Sigmoid colon (tissue), 4 donors: ENCODE results near the gene RAB15.

Experiments
- CTCF ChIP-seq, 4 experiments: fragments of 450-650 bp in 3 of 4; fragments of 200-600 bp in 1 of 4; IDR thresholded peaks; one replicate each; pipeline ENCODE4 v1.5.1; 2016 to 2019; ENCODE audit warnings: antibody characterized with exemption in 4 of 4, mild to moderate bottlenecking in 3 of 4, moderate library complexity in 2 of 4
- EP300 ChIP-seq, 4 donors: sonication (generic); formaldehyde crosslinking; IDR thresholded peaks; one replicate each; pipeline ENCODE4 v1.6.1; 2017; ENCODE audit warnings: antibody characterized with exemption in 4 of 4
- POLR2A ChIP-seq, 2 donors: fragments of 450-650 bp; IDR thresholded peaks; one replicate each; pipeline ENCODE4 v1.6.1; 2016; ENCODE audit warnings: antibody characterized with exemption in 2 of 2, mild to moderate bottlenecking in 2 of 2, moderate library complexity in 2 of 2
- POLR2AphosphoS5 ChIP-seq, 4 donors: sonication (generic); formaldehyde crosslinking; IDR thresholded peaks; one replicate each; pipeline ENCODE4 v1.6.1; 2017; ENCODE audit warnings: antibody characterized with exemption in 4 of 4

- TF ChIP-seq POLR2A (IDR thresholded peaks at IDR 0.05) (no peak), CTCF (IDR thresholded peaks at IDR 0.05) (no peak), EP300 (IDR thresholded peaks at IDR 0.05) (no peak), POLR2AphosphoS5 (IDR thresholded peaks at IDR 0.05) (no peak)
Measured at GRCh38 chr14:64937171-64937820, 34.8 kb downstream of the RAB15 start.
